Measurements from ENCODE around the gene NCKAP5. TPM values are rescaled to one million over a fixed set of nuclear protein-coding genes. Genes with fewer than 3 reads are reported as not detected.
"Not testable (repeated sequence)": the region's sequence is repeated elsewhere in the genome, so short reads cannot be mapped to it uniquely, and the experiment has no call there.

Gene NCKAP5
- total RNA-seq, 4 donors from 2014 or later = 0.37 to 1.3 (median 0.83) TPM

DNA sequence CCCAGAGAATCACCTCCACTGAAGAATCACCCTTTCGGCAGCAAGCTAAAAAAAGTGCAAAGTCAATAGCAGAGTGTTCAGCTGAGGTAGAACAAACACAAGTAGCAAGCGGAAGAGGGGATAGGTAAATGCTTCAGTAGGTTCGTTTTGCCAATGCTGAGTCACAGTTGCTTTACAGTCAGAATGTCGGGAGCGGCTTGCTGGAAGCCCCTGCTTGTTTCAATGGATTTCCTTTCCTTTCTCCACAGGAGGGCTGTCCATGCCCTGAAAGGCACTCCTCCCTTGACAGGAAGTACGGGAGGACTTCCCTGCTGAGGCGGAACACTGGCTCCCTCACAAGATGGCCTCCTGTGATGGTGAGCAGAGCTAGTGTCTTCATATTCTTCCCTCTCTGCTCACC is 752.0 kb downstream of the NCKAP5 start:
- TF ChIP-seq, protein P1, sequence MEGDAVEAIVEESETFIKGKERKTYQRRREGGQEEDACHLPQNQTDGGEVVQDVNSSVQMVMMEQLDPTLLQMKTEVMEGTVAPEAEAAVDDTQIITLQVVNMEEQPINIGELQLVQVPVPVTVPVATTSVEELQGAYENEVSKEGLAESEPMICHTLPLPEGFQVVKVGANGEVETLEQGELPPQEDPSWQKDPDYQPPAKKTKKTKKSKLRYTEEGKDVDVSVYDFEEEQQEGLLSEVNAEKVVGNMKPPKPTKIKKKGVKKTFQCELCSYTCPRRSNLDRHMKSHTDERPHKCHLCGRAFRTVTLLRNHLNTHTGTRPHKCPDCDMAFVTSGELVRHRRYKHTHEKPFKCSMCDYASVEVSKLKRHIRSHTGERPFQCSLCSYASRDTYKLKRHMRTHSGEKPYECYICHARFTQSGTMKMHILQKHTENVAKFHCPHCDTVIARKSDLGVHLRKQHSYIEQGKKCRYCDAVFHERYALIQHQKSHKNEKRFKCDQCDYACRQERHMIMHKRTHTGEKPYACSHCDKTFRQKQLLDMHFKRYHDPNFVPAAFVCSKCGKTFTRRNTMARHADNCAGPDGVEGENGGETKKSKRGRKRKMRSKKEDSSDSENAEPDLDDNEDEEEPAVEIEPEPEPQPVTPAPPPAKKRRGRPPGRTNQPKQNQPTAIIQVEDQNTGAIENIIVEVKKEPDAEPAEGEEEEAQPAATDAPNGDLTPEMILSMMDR (IDR thresholded peaks at IDR 0.05) = no peak
- DNase-seq (ENCODE audit: low spot score) (no peak), ATAC-seq (ENCODE audit: low FRiP score) (no peak)

DNA sequence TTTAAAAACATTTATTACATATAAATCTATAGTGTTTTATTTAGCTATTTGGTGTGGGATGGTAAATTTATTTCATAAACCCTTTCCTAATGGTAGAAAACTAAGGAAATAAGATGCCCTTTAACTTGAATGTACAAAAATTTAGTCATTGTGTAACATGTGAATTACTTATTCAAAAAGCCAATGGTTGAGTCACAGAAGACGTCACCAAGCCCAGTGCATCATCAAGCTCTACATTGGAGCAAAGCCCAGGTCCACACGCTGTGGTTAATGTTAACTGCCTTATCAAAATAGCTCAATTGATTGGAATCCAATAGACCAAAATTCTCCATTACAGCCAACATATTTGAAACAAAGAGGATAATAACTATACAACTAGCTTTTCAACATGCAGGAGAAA is 752.7 kb downstream of the NCKAP5 start:
- DNase-seq (ENCODE audit: low spot score) = no peak
- TF ChIP-seq, protein P1 (IDR thresholded peaks at IDR 0.05) = no peak
- no peak for ATAC-seq (ENCODE audit: low FRiP score)

DNA sequence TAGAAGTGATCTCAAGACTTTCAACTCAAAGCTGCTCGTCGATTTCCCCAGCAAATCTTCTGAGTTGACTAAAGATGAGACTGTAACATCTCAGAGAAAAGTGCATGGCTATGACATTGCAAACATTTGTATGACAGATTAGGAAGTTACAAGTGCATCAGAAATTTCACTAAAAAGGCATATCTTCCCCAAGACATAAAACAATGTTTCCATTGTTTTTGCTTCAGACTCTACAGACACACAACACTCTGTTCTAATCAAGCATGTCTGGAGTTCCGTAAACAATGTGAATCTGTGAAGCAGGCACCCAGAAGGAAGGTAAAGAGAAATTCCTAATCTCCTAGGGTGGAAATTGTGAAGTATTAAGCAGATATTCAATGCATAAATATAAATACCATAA is 753.6 kb downstream of the NCKAP5 start:
- DNase-seq (ENCODE audit: low spot score) (no peak), ATAC-seq (ENCODE audit: low FRiP score) (no peak)
- TF ChIP-seq, protein P1 (IDR thresholded peaks at IDR 0.05) = no peak

DNA sequence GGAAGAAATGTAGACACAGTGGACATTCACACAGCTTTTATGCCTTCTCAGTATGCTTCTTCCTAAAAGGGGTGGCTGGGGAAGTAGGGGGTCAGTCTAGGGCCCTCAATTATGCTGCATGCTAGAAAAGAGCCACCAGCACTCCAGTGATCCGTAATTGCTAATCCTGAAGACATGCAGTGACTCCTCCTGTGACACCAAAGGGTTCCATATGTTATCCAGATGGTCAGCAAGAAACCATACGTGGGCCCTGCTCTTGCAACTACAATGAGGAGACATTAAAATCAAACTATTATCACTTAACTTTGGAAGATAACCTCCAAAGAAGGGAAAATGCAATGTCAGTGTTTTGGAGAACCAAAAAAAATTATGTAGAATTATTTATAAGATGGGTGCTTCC is 754.8 kb downstream of the NCKAP5 start:
- TF ChIP-seq, protein P1 (IDR thresholded peaks at IDR 0.05) = no peak
- DNase-seq (ENCODE audit: low spot score) = no peak
- ATAC-seq (ENCODE audit: low FRiP score) = no peak

DNA sequence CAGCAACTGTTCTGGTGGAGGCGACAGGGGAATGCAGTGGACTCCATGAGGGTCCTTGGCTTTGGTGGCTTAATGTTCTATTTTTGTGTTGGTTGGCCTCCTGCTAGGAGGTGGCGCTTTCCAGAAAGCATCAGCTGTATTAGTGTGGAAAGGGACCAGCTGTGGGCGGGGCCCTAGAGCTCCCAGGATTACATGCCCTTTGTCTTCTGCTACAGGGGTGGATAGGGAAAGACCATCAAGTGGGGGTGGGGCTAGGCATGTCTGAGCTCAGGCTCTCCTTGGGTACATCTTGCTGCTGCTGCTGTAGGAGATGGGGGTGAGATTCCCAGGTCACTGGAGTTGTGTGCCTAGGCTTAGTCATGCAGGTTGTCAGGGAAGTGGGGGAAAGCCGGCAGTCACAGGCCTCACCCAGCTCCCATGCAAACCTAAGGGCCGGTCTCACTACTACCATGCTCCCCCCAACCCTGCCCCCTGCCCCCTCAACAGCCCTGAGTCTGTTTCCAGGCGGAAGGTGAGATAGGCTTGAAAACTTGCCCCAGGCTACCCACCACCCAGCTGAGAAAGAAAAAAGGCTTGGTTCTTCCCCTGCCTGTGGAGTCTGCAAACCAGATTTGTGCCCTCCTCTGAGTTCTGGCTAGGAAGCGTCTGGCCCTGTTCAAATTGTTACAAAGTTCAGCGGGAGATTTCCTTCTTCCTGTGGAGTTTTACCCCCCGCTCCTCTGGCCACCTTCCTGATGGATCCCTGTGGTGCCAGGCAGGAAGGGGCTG is 756.9 kb downstream of the NCKAP5 start:
- ATAC-seq (ENCODE audit: low FRiP score) = no peak
- TF ChIP-seq, protein P1 (IDR thresholded peaks at IDR 0.05) = no peak
- DNase-seq (ENCODE audit: low spot score) = no peak

DNA sequence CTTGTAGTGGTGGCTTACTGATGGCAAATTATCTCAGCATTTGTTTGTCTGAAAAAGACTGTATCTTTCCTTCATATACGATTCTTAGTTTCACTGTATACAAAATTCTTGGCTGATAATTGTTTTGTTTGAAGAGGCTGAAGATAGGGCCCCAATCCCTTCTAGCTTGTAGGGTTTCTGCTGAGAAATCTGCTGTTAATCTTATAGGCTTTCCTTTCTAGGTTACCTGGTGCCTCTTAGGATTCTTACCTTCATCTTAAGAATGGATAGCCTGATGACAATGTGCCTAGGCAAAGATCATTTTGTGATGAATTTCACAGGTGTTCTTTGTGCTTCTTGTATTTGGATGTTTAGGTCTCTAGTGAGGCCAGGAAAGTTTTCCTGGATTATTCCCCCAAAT is 758.3 kb downstream of the NCKAP5 start:
- DNase-seq (ENCODE audit: low spot score); ATAC-seq (ENCODE audit: low FRiP score): not testable (repeated sequence)

DNA sequence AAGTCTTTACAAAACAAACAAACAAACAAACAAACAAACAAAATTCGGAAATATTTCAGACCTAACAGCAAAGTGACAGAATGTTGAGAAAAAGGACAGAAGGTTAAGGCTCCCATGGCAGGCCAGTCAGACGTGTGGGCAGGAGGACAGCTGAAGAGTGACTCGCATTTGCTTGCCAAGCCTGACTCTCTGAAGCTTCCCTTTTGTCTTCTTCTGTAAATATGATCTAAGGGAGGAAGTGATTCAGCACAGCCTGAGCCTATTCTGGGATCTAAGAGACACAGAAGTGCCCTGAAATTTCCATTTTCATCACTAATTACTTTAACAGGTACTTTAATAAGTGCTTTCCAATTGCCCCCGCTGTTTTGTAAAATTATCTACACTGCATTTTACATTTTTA is 764.2 kb downstream of the NCKAP5 start:
- no peak for DNase-seq (ENCODE audit: low spot score)
- ATAC-seq (ENCODE audit: low FRiP score) = no peak
- TF ChIP-seq, protein P1 (IDR thresholded peaks at IDR 0.05) = no peak
